ENCODE data around the gene GPR15. TPM values are rescaled to one million over a fixed set of nuclear protein-coding genes. Genes with fewer than 3 reads are reported as not detected.
A peak's percentile ranks its signal among the peaks of the same experiment; 100 is the strongest.

GPR15 gene
- total RNA-seq: not detected in 2 replicates

GRCh38 chr3:98531622-98532274 is at the start of gene GPR15:
TSS of gene GPR15 (plus strand) at chr3:98531978. CDS start at chr3:98532034, 56 bp downstream.
- no peak for DNase-seq (ENCODE audit: low read depth in 2 of 2)

- DNase-seq (ENCODE audit: low read depth in 2 of 2): no peak
Measured at GRCh38 chr3:98482717-98483482, 48.9 kb upstream of the GPR15 start.

- no peak for DNase-seq (ENCODE audit: low read depth in 2 of 2)
Measured at GRCh38 chr3:98483626-98484025, 48.2 kb upstream of the GPR15 start.

- DNase-seq (ENCODE audit: low read depth in 2 of 2): no peak
Measured at GRCh38 chr3:98497381-98497780, 34.4 kb upstream of the GPR15 start, which contains the start of gene OR5K2. TSS of gene OR5K2 (plus strand) at chr3:98497681. CDS start at chr3:98497681, 0 bp downstream.

GRCh38 chr3:98500019-98500418 is 31.8 kb upstream of the GPR15 start:
- DNase-seq (ENCODE audit: low read depth in 2 of 2): no peak

GRCh38 chr3:98501270-98501669 is 30.5 kb upstream of the GPR15 start:
- DNase-seq (ENCODE audit: low read depth in 2 of 2): no peak

- DNase-seq (ENCODE audit: low read depth in 2 of 2): no peak
Measured at GRCh38 chr3:98501863-98502576, 29.8 kb upstream of the GPR15 start.

GRCh38 chr3:98504539-98504938 is 27.2 kb upstream of the GPR15 start:
- DNase-seq (ENCODE audit: low read depth in 2 of 2): no peak

- DNase-seq (ENCODE audit: low read depth in 2 of 2): no peak
Measured at GRCh38 chr3:98508582-98508981, 23.2 kb upstream of the GPR15 start.

GRCh38 chr3:98512576-98512975 is 19.2 kb upstream of the GPR15 start:
- DNase-seq (ENCODE audit: low read depth in 2 of 2): no peak

GRCh38 chr3:98513091-98513511 is 18.7 kb upstream of the GPR15 start:
- no peak for DNase-seq (ENCODE audit: low read depth in 2 of 2)

GRCh38 chr3:98513736-98514135 is 18.0 kb upstream of the GPR15 start:
- no peak for DNase-seq (ENCODE audit: low read depth in 2 of 2)

- no peak for DNase-seq (ENCODE audit: low read depth in 2 of 2)
Measured at GRCh38 chr3:98514948-98515347, 16.8 kb upstream of the GPR15 start.

GRCh38 chr3:98518816-98519215 is 13.0 kb upstream of the GPR15 start:
- DNase-seq (ENCODE audit: low read depth in 2 of 2): no peak

- no peak for DNase-seq (ENCODE audit: low read depth in 2 of 2)
Measured at GRCh38 chr3:98519351-98519750, 12.4 kb upstream of the GPR15 start.

- peak; percentile 53 to 73 for DNase-seq (ENCODE audit: low read depth in 2 of 2)
Measured at GRCh38 chr3:98521897-98522543, 9.8 kb upstream of the GPR15 start.

GRCh38 chr3:98522544-98523281 is 9.1 kb upstream of the GPR15 start, which contains the start of gene CLDND1:
TSS of gene CLDND1 (minus strand) at chr3:98522902. CDS start at chr3:98521424, 1,478 bp downstream.
- peak; percentile 96 for DNase-seq (ENCODE audit: low read depth in 2 of 2)

GRCh38 chr3:98525494-98525893 is 6.3 kb upstream of the GPR15 start:
- no peak for DNase-seq (ENCODE audit: low read depth in 2 of 2)

- no peak for DNase-seq (ENCODE audit: low read depth in 2 of 2)
Measured at GRCh38 chr3:98528474-98529346, 3.1 kb upstream of the GPR15 start.
